ENCODE results near the gene NSUN3.

NSUN3 gene

GRCh38 chr3:94092086-94092485 lies 29.2 kb downstream of the NSUN3 start:
- no peak for DNase-seq
- peaks cover 3 to 49% of the 10 kb centered on the region in 2 experiments for H3K36me3 ChIP-seq (ENCODE audit: control insufficient read depth in 1 of 2, insufficient read depth in 2 of 2, low read depth in 1 of 2, low read length in 2 of 2)
- H2BK120ac ChIP-seq (ENCODE audit: low read depth, low read length) = no peak overlapping the region
- H3K4me2 ChIP-seq (ENCODE audit: low read length, poor library complexity, severe bottlenecking) = no peak overlapping the region
- H3K9me3 ChIP-seq (ENCODE audit: control insufficient read depth, low read length) = no peaks in the 10 kb centered on the region
- no peak overlapping the region for H4K91ac ChIP-seq (ENCODE audit: low read length)
- H3K4ac ChIP-seq (ENCODE audit: low read depth in 1 of 2, low read length in 2 of 2) = no peak overlapping the region
- H3K27ac ChIP-seq (ENCODE audit: low read length, poor library complexity, severe bottlenecking) = no peak overlapping the region
- no peak overlapping the region for H3K4me3 ChIP-seq (ENCODE audit: insufficient read depth in 1 of 2, low read depth in 1 of 2, low read length in 2 of 2)
- peaks cover 8% of the 10 kb centered on the region for H3K79me1 ChIP-seq (replicated peaks; ENCODE audit: low read length, poor library complexity, severe bottlenecking)
- H2AFZ ChIP-seq (ENCODE audit: low read depth, low read length) = no peak overlapping the region
- 97% methylated on average over 1 of the region's 1 CpG for WGBS
- no peak overlapping the region for H3K18ac ChIP-seq (ENCODE audit: low read depth in 1 of 2, low read length in 2 of 2)
- H2AK5ac ChIP-seq (ENCODE audit: low read length, severe bottlenecking) = no peak overlapping the region
- no peaks in the 10 kb centered on the region for H3K27me3 ChIP-seq (ENCODE audit: control insufficient read depth in 1 of 2, insufficient read depth in 1 of 2, low read length in 2 of 2)
- H3K14ac ChIP-seq (ENCODE audit: low read length in 2 of 2) = no peak overlapping the region
- no peak overlapping the region for H2BK15ac ChIP-seq (ENCODE audit: low read depth, poor library complexity, severe bottlenecking)
- H3K9ac ChIP-seq (ENCODE audit: low read length) = no peak overlapping the region
- H4K8ac ChIP-seq (ENCODE audit: low read length) = no peak overlapping the region
- H3K23ac ChIP-seq (ENCODE audit: low read length in 2 of 2) = no peak overlapping the region
- H2BK12ac ChIP-seq (ENCODE audit: low read length in 2 of 2) = no peak overlapping the region
- H3K4me1 ChIP-seq (ENCODE audit: control insufficient read depth, insufficient read depth, low read depth, low read length) = no peaks in the 10 kb centered on the region
- no peak overlapping the region for H2BK5ac ChIP-seq (ENCODE audit: low read depth, low read length, poor library complexity, severe bottlenecking)

- Histone ChIP-seq H2AK5ac (ENCODE audit: low read length, severe bottlenecking) (no peak overlapping the region), H3K18ac (ENCODE audit: low read depth in 1 of 2, low read length in 2 of 2) (no peak overlapping the region), H3K14ac (ENCODE audit: low read length in 2 of 2) (no peak overlapping the region), H2BK5ac (ENCODE audit: low read depth, low read length, poor library complexity, severe bottlenecking) (no peak overlapping the region), H3K27me3 (ENCODE audit: control insufficient read depth in 1 of 2, insufficient read depth in 1 of 2, low read length in 2 of 2) (no peaks in the 10 kb centered on the region), H2AFZ (ENCODE audit: low read depth, low read length) (no peak overlapping the region), H3K79me1 (replicated peaks; ENCODE audit: low read length, poor library complexity, severe bottlenecking) (peaks cover 5% of the 10 kb centered on the region), H4K91ac (ENCODE audit: low read length) (no peak overlapping the region), H2BK15ac (ENCODE audit: low read depth, poor library complexity, severe bottlenecking) (no peak overlapping the region), H3K27ac (ENCODE audit: low read length, poor library complexity, severe bottlenecking) (no peak overlapping the region), H3K23ac (ENCODE audit: low read length in 2 of 2) (no peak overlapping the region), H3K4ac (ENCODE audit: low read depth in 1 of 2, low read length in 2 of 2) (no peak overlapping the region), H4K8ac (ENCODE audit: low read length) (no peak overlapping the region), H3K9ac (ENCODE audit: low read length) (no peak overlapping the region), H3K4me1 (ENCODE audit: control insufficient read depth, insufficient read depth, low read depth, low read length) (no peaks in the 10 kb centered on the region), H3K4me3 (ENCODE audit: insufficient read depth in 1 of 2, low read depth in 1 of 2, low read length in 2 of 2) (no peak overlapping the region), H2BK12ac (ENCODE audit: low read length in 2 of 2) (no peak overlapping the region), H3K4me2 (ENCODE audit: low read length, poor library complexity, severe bottlenecking) (no peak overlapping the region), H3K36me3 (ENCODE audit: control insufficient read depth in 1 of 2, insufficient read depth in 2 of 2, low read depth in 1 of 2, low read length in 2 of 2) (peaks cover 3 to 58% of the 10 kb centered on the region in 2 experiments), H3K9me3 (ENCODE audit: control insufficient read depth, low read length) (no peaks in the 10 kb centered on the region), H2BK120ac (ENCODE audit: low read depth, low read length) (no peak overlapping the region)
- no peak for DNase-seq
- 100% methylated on average over 1 of the region's 1 CpG for whole genome bisulfite sequencing
These were observed 30.3 kb downstream of the NSUN3 start for GRCh38 chr3:94093151-94093550.

GRCh38 chr3:94095111-94095510 lies 32.2 kb downstream of the NSUN3 start:
- no peak overlapping the region for H2AK5ac ChIP-seq (ENCODE audit: low read length, severe bottlenecking)
- no peak overlapping the region for H3K4me3 ChIP-seq (ENCODE audit: insufficient read depth in 1 of 2, low read depth in 1 of 2, low read length in 2 of 2)
- H3K4ac ChIP-seq (ENCODE audit: low read depth in 1 of 2, low read length in 2 of 2) = no peak overlapping the region
- H3K4me1 ChIP-seq (ENCODE audit: control insufficient read depth, insufficient read depth, low read depth, low read length) = no peaks in the 10 kb centered on the region
- no peak overlapping the region for H3K9ac ChIP-seq (ENCODE audit: low read length)
- peaks cover 7% of the 10 kb centered on the region for H3K79me1 ChIP-seq (replicated peaks; ENCODE audit: low read length, poor library complexity, severe bottlenecking)
- no peak for DNase-seq
- H3K36me3 ChIP-seq (ENCODE audit: control insufficient read depth in 1 of 2, insufficient read depth in 2 of 2, low read depth in 1 of 2, low read length in 2 of 2) = peaks cover 3 to 67% of the 10 kb centered on the region in 2 experiments
- no peak overlapping the region for H3K18ac ChIP-seq (ENCODE audit: low read depth in 1 of 2, low read length in 2 of 2)
- H2BK12ac ChIP-seq (ENCODE audit: low read length in 2 of 2) = no peak overlapping the region
- no peak overlapping the region for H3K23ac ChIP-seq (ENCODE audit: low read length in 2 of 2)
- no peak overlapping the region for H4K91ac ChIP-seq (ENCODE audit: low read length)
- H2BK15ac ChIP-seq (ENCODE audit: low read depth, poor library complexity, severe bottlenecking) = no peak overlapping the region
- no peak overlapping the region for H3K27ac ChIP-seq (ENCODE audit: low read length, poor library complexity, severe bottlenecking)
- no peak overlapping the region for H2BK5ac ChIP-seq (ENCODE audit: low read depth, low read length, poor library complexity, severe bottlenecking)
- no peak overlapping the region for H3K14ac ChIP-seq (ENCODE audit: low read length in 2 of 2)
- H3K4me2 ChIP-seq (ENCODE audit: low read length, poor library complexity, severe bottlenecking) = no peak overlapping the region
- no CpG with 5 or more reads among the region's 2 CpGs for WGBS
- no peak overlapping the region for H2BK120ac ChIP-seq (ENCODE audit: low read depth, low read length)
- no peaks in the 10 kb centered on the region for H3K27me3 ChIP-seq (ENCODE audit: control insufficient read depth in 1 of 2, insufficient read depth in 1 of 2, low read length in 2 of 2)
- no peaks in the 10 kb centered on the region for H3K9me3 ChIP-seq (ENCODE audit: control insufficient read depth, low read length)
- H4K8ac ChIP-seq (ENCODE audit: low read length) = no peak overlapping the region
- no peak overlapping the region for H2AFZ ChIP-seq (ENCODE audit: low read depth, low read length)

GRCh38 chr3:94098452-94098851 lies 35.6 kb downstream of the NSUN3 start:
- Histone ChIP-seq H3K4me3 (ENCODE audit: insufficient read depth in 1 of 2, low read depth in 1 of 2, low read length in 2 of 2) (no peak overlapping the region), H3K23ac (ENCODE audit: low read length in 2 of 2) (no peak overlapping the region), H3K4me1 (ENCODE audit: control insufficient read depth, insufficient read depth, low read depth, low read length) (no peaks in the 10 kb centered on the region), H3K4ac (ENCODE audit: low read depth in 1 of 2, low read length in 2 of 2) (no peak overlapping the region), H3K18ac (ENCODE audit: low read depth in 1 of 2, low read length in 2 of 2) (no peak overlapping the region), H3K4me2 (ENCODE audit: low read length, poor library complexity, severe bottlenecking) (no peak overlapping the region), H3K79me1 (replicated peaks; ENCODE audit: low read length, poor library complexity, severe bottlenecking) (peaks cover 4% of the 10 kb centered on the region), H2BK12ac (ENCODE audit: low read length in 2 of 2) (no peak overlapping the region), H2AFZ (ENCODE audit: low read depth, low read length) (no peak overlapping the region), H2BK15ac (ENCODE audit: low read depth, poor library complexity, severe bottlenecking) (no peak overlapping the region), H2BK120ac (ENCODE audit: low read depth, low read length) (no peak overlapping the region), H2BK5ac (ENCODE audit: low read depth, low read length, poor library complexity, severe bottlenecking) (no peak overlapping the region), H4K8ac (ENCODE audit: low read length) (no peak overlapping the region), H3K9me3 (ENCODE audit: control insufficient read depth, low read length) (no peaks in the 10 kb centered on the region), H2AK5ac (ENCODE audit: low read length, severe bottlenecking) (no peak overlapping the region), H3K27me3 (ENCODE audit: control insufficient read depth in 1 of 2, insufficient read depth in 1 of 2, low read length in 2 of 2) (no peaks in the 10 kb centered on the region), H3K27ac (ENCODE audit: low read length, poor library complexity, severe bottlenecking) (no peak overlapping the region), H3K36me3 (ENCODE audit: control insufficient read depth in 1 of 2, insufficient read depth in 2 of 2, low read depth in 1 of 2, low read length in 2 of 2) (peaks cover 3 to 58% of the 10 kb centered on the region in 2 experiments), H3K14ac (ENCODE audit: low read length in 2 of 2) (no peak overlapping the region), H4K91ac (ENCODE audit: low read length) (no peak overlapping the region), H3K9ac (ENCODE audit: low read length) (no peak overlapping the region)
- peak; percentile 37 for DNase-seq
- WGBS = 83% methylated on average over 3 of the region's 3 CpGs
